ENCODE measurements around the gene LIFR. TPM values are rescaled to one million over a fixed set of nuclear protein-coding genes. Genes with fewer than 3 reads are reported as not detected.

The LIFR gene
- total RNA-seq, 1 donor from 2014 or later: 13.8 TPM

GRCh38 chr5:38556088-38556598, 303 bp downstream of the LIFR start:
- TF ChIP-seq CTCF (IDR thresholded peaks at IDR 0.05; ENCODE audit: insufficient read depth, low read length, poor library complexity, severe bottlenecking): no peak

GRCh38 chr5:38555354-38556087, 925 bp downstream of the LIFR start:
- no peak for TF ChIP-seq CTCF (IDR thresholded peaks at IDR 0.05; ENCODE audit: insufficient read depth, low read length, poor library complexity, severe bottlenecking)
- Histone ChIP-seq H3K27me3 (ENCODE audit: control insufficient read depth, insufficient read depth, low read length) (no peaks in the 10 kb centered on the region), H3K36me3 (ENCODE audit: control insufficient read depth, insufficient read depth, low read length) (no peaks in the 10 kb centered on the region), H3K4me3 (ENCODE audit: low read depth, low read length) (peak overlapping the region; percentile 94)
- no peak for DNase-seq (ENCODE audit: low read depth)

More at GRCh38 chr5:38556088-38556598, 303 bp downstream of the LIFR start:
- no peaks in the 10 kb centered on the region for H3K36me3 ChIP-seq (ENCODE audit: control insufficient read depth, insufficient read depth, low read length)
- H3K27me3 ChIP-seq (ENCODE audit: control insufficient read depth, insufficient read depth, low read length): no peaks in the 10 kb centered on the region
- peak overlapping the region; percentile 94 for H3K4me3 ChIP-seq (ENCODE audit: low read depth, low read length)
- DNase-seq (ENCODE audit: low read depth): no peak

GRCh38 chr5:38554861-38555260, 1.6 kb downstream of the LIFR start:
- Histone ChIP-seq H3K4me3 (ENCODE audit: low read depth, low read length) (peak overlapping the region; percentile 94), H3K27me3 (ENCODE audit: control insufficient read depth, insufficient read depth, low read length) (no peaks in the 10 kb centered on the region), H3K36me3 (ENCODE audit: control insufficient read depth, insufficient read depth, low read length) (no peaks in the 10 kb centered on the region)
- DNase-seq (ENCODE audit: low read depth): no peak
- no peak for TF ChIP-seq CTCF (IDR thresholded peaks at IDR 0.05; ENCODE audit: insufficient read depth, low read length, poor library complexity, severe bottlenecking)

GRCh38 chr5:38554403-38554802, 2.0 kb downstream of the LIFR start:
- no peak for TF ChIP-seq CTCF (IDR thresholded peaks at IDR 0.05; ENCODE audit: insufficient read depth, low read length, poor library complexity, severe bottlenecking)
- H3K36me3 ChIP-seq (ENCODE audit: control insufficient read depth, insufficient read depth, low read length): no peaks in the 10 kb centered on the region
- H3K4me3 ChIP-seq (ENCODE audit: low read depth, low read length): no peak overlapping the region
- no peaks in the 10 kb centered on the region for H3K27me3 ChIP-seq (ENCODE audit: control insufficient read depth, insufficient read depth, low read length)
- DNase-seq (ENCODE audit: low read depth): no peak

- Histone ChIP-seq H3K36me3 (ENCODE audit: control insufficient read depth, insufficient read depth, low read length) (no peaks in the 10 kb centered on the region), H3K27me3 (ENCODE audit: control insufficient read depth, insufficient read depth, low read length) (no peaks in the 10 kb centered on the region), H3K4me3 (ENCODE audit: low read depth, low read length) (no peak overlapping the region)
- DNase-seq (ENCODE audit: low read depth): no peak
- no peak for TF ChIP-seq CTCF (IDR thresholded peaks at IDR 0.05; ENCODE audit: insufficient read depth, low read length, poor library complexity, severe bottlenecking)
Observed at GRCh38 chr5:38553001-38553521, 3.4 kb downstream of the LIFR start.

Data from kidney epithelial cell (primary cell).